ENCODE measurements around the gene SDF4. TPM values are rescaled to one million over a fixed set of nuclear protein-coding genes. Genes with fewer than 3 reads are reported as not detected.

The SDF4 gene
- total and polyA plus RNA-seq, 2 of the 13 experiments (the other 11 are each of a cell fraction or from before 2014, with no cell fraction given), result 80.8 to 107 TPM

GRCh38 chr1:1237874-1238701 is 6.3 kb upstream of the SDF4 start (continued):
- TF ChIP-seq ZNF331 (CRISPR knock-in tag; IDR thresholded peaks at IDR 0.05) (peak; percentile 34; the same call in 1 of the 2 replicates), AHDC1 (CRISPR knock-in tag; IDR thresholded peaks at IDR 0.05; ENCODE audit: borderline replicate concordance) (peak; percentile 63; the same call in 1 of the 2 replicates), RARA (CRISPR knock-in tag; IDR thresholded peaks at IDR 0.05) (peak; percentile 94), HMGXB4 (CRISPR knock-in tag; IDR thresholded peaks at IDR 0.05; ENCODE audit: borderline replicate concordance in 1 of 2, low read depth in 1 of 2) (peak in 1 of 2 experiments; percentile 47; a peak in 2 of 4 replicates), NFKB2 (CRISPR knock-in tag; IDR thresholded peaks at IDR 0.05; ENCODE audit: borderline replicate concordance) (peak; percentile 51; the same call in 1 of the 2 replicates), KLF11 (CRISPR knock-in tag; IDR thresholded peaks at IDR 0.05) (peak; percentile 37; the same call in 1 of the 2 replicates), MAZ (IDR thresholded peaks at IDR 0.05; ENCODE audit: borderline replicate concordance, low read depth, low read length) (peak; percentile 36; the same call in 1 of the 2 replicates), MAZ (CRISPR knock-in tag; IDR thresholded peaks at IDR 0.05; ENCODE audit: low read depth) (peak; percentile 60), ZNF737 (CRISPR knock-in tag; IDR thresholded peaks at IDR 0.05; ENCODE audit: borderline replicate concordance) (no peak), GPN1 (CRISPR knock-in tag; IDR thresholded peaks at IDR 0.05; ENCODE audit: borderline replicate concordance) (no peak), ZBTB7B (CRISPR knock-in tag; IDR thresholded peaks at IDR 0.05) (peak; percentile 95), SAP130 (CRISPR knock-in tag; IDR thresholded peaks at IDR 0.05; ENCODE audit: low read depth) (peak; percentile 91), HNRNPL (IDR thresholded peaks at IDR 0.05; ENCODE audit: low read depth, low read length) (peak; percentile 96)
- TF ChIP-seq, protein P1, sequence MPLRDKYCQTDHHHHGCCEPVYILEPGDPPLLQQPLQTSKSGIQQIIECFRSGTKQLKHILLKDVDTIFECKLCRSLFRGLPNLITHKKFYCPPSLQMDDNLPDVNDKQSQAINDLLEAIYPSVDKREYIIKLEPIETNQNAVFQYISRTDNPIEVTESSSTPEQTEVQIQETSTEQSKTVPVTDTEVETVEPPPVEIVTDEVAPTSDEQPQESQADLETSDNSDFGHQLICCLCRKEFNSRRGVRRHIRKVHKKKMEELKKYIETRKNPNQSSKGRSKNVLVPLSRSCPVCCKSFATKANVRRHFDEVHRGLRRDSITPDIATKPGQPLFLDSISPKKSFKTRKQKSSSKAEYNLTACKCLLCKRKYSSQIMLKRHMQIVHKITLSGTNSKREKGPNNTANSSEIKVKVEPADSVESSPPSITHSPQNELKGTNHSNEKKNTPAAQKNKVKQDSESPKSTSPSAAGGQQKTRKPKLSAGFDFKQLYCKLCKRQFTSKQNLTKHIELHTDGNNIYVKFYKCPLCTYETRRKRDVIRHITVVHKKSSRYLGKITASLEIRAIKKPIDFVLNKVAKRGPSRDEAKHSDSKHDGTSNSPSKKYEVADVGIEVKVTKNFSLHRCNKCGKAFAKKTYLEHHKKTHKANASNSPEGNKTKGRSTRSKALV (CRISPR knock-in tag; IDR thresholded peaks at IDR 0.05), result peak; percentile 70; the same call in 1 of the 2 replicates
- TF ChIP-seq, protein P2, sequence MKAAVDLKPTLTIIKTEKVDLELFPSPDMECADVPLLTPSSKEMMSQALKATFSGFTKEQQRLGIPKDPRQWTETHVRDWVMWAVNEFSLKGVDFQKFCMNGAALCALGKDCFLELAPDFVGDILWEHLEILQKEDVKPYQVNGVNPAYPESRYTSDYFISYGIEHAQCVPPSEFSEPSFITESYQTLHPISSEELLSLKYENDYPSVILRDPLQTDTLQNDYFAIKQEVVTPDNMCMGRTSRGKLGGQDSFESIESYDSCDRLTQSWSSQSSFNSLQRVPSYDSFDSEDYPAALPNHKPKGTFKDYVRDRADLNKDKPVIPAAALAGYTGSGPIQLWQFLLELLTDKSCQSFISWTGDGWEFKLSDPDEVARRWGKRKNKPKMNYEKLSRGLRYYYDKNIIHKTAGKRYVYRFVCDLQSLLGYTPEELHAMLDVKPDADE (CRISPR knock-in tag; IDR thresholded peaks at IDR 0.05), result no peak
- TF ChIP-seq, protein P3, sequence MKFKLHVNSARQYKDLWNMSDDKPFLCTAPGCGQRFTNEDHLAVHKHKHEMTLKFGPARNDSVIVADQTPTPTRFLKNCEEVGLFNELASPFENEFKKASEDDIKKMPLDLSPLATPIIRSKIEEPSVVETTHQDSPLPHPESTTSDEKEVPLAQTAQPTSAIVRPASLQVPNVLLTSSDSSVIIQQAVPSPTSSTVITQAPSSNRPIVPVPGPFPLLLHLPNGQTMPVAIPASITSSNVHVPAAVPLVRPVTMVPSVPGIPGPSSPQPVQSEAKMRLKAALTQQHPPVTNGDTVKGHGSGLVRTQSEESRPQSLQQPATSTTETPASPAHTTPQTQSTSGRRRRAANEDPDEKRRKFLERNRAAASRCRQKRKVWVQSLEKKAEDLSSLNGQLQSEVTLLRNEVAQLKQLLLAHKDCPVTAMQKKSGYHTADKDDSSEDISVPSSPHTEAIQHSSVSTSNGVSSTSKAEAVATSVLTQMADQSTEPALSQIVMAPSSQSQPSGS (CRISPR knock-in tag; IDR thresholded peaks at IDR 0.05), result 0 out of 2 replicates have a peak, but pooled peaks have one; percentile 28
